Adipose tissue (tissue), 3 donors: Measurements from ENCODE around the gene RAB12. TPM values are rescaled to one million over a fixed set of nuclear protein-coding genes. Genes with fewer than 3 reads are reported as not detected.
"Not testable (repeated sequence)": the region's sequence is repeated elsewhere in the genome, so short reads cannot be mapped to it uniquely, and the experiment has no call there.

Experiments
- H3K27ac ChIP-seq: one replicate; pipeline ENCODE4 v1.5.1; 2013; ENCODE audit warnings: low read depth, low read length
- WGBS, 3 donors: extraction: QIAGEN DNeasy Blood & Tissue Kit; methylation state at CpG; one replicate each; pipeline ENCODE4 v1.1.7; 2013; 5-methylcytosine and 5-hydroxymethylcytosine counted together
- polyA plus RNA-seq, 3 donors: library from polyadenylated mRNA; stranded (reverse); fragments of 200-250 nt; gene quantifications; one replicate each; pipeline ENCODE4 v1.2.3, GENCODE V29; 2013
- donor health status: healthy with polysubstance abuse.
- donor health status: Bipolar disorder and iron deficiency.
- donor health status: healthy.

The RAB12 gene
- 10 to 100 TPM in 2 of 3 donors, 1 to 10 TPM in 1; 8.5 to 44.2 (median 19.8) TPM for polyA plus RNA-seq

GRCh38 chr18:8608795-8609658, at the start of gene RAB12:
Gene RAB12 (plus strand): TSS chr18:8609437. CDS start chr18:8609440, 3 bp downstream.
- no peak within 1 kb of the TSS for H3K27ac ChIP-seq
- 2 to 9% (median 3%) methylated on average over 50 to 95 of the region's 95 CpGs for WGBS, 3 donors

- 48 to 61% (median 58%) methylated on average over 4 of the region's 4 CpGs for WGBS, 3 donors
- H3K27ac ChIP-seq, result no peak overlapping the region
These were observed 49.5 kb upstream of the RAB12 start for GRCh38 chr18:8559612-8560186.

GRCh38 chr18:8561123-8561910, 47.9 kb upstream of the RAB12 start:
- 78 to 84% (median 80%) methylated on average over 8 of the region's 8 CpGs for WGBS, 3 donors
- H3K27ac ChIP-seq, result no peak overlapping the region

- no peak overlapping the region for H3K27ac ChIP-seq
- 63 to 88% (median 71%) methylated on average over 6 of the region's 6 CpGs for WGBS, 3 donors
These were observed 47.2 kb upstream of the RAB12 start for GRCh38 chr18:8562070-8562469.

- no peak overlapping the region for H3K27ac ChIP-seq
- WGBS, 3 donors, result 36 to 71% (median 70%) methylated on average over 3 of the region's 3 CpGs
These were observed 46.3 kb upstream of the RAB12 start for GRCh38 chr18:8562919-8563318.

GRCh38 chr18:8571399-8571798, 37.8 kb upstream of the RAB12 start:
- 58 to 81% (median 72%) methylated on average over 5 of the region's 5 CpGs for WGBS, 3 donors
- no peak overlapping the region for H3K27ac ChIP-seq

- WGBS, 3 donors, result 0 to 63% (median 56%) methylated on average over 1 of the region's 1 CpG
- H3K27ac ChIP-seq, result not testable (repeated sequence)
These were observed 35.5 kb upstream of the RAB12 start for GRCh38 chr18:8573766-8574165.

- 37 to 46% (median 39%) methylated on average over 8 of the region's 8 CpGs for WGBS, 3 donors
- H3K27ac ChIP-seq, result no peak overlapping the region
These were observed 24.4 kb upstream of the RAB12 start for GRCh38 chr18:8584798-8585197.

GRCh38 chr18:8586941-8587340, 22.3 kb upstream of the RAB12 start:
- WGBS, 3 donors, result 64 to 75% (median 73%) methylated on average over 4 of the region's 4 CpGs
- H3K27ac ChIP-seq, result no peak overlapping the region

- H3K27ac ChIP-seq, result no peak overlapping the region
- 86 to 91% (median 91%) methylated on average over 6 of the region's 6 CpGs for WGBS, 3 donors
These were observed 13.8 kb upstream of the RAB12 start for GRCh38 chr18:8595445-8595844.

- H3K27ac ChIP-seq, result no peak overlapping the region
- WGBS, 3 donors, result 58 to 73% (median 59%) methylated on average over 6 of the region's 6 CpGs
These were observed 7.8 kb upstream of the RAB12 start for GRCh38 chr18:8601277-8602032.

- WGBS, 3 donors, result 83 to 89% (median 87%) methylated on average over 4 of the region's 4 CpGs
- H3K27ac ChIP-seq, result no peak overlapping the region
These were observed 7.2 kb upstream of the RAB12 start for GRCh38 chr18:8602040-8602439.

GRCh38 chr18:8602557-8602956, 6.7 kb upstream of the RAB12 start:
- H3K27ac ChIP-seq, result no peak overlapping the region
- 90 to 96% (median 92%) methylated on average over 2 of the region's 2 CpGs for WGBS, 3 donors

GRCh38 chr18:8603663-8604520, 5.3 kb upstream of the RAB12 start:
- H3K27ac ChIP-seq, result no peak overlapping the region
- WGBS, 3 donors, result 59 to 62% (median 61%) methylated on average over 14 of the region's 14 CpGs

GRCh38 chr18:8605974-8606373, 3.3 kb upstream of the RAB12 start:
- WGBS, 3 donors, result 88 to 94% (median 90%) methylated on average over 8 of the region's 8 CpGs
- H3K27ac ChIP-seq, result no peak overlapping the region

- no peak overlapping the region for H3K27ac ChIP-seq
- 68 to 84% (median 68%) methylated on average over 18 of the region's 18 CpGs for WGBS, 3 donors
These were observed 1.2 kb upstream of the RAB12 start for GRCh38 chr18:8607776-8608742.
